Fibroblast of skin of left quadriceps (primary cell): ENCODE measurements around the gene ARL14.

Experiments used
- DNase-seq, 2 experiments: peaks; one replicate each; pipeline ENCODE4 v3.0.0-alpha.2; 2013; ENCODE audit warnings: low read depth in 2 of 2

Gene ARL14

GRCh38 chr3:160722331-160722730 is 45.4 kb downstream of the ARL14 start:
- no peak for DNase-seq

DNA sequence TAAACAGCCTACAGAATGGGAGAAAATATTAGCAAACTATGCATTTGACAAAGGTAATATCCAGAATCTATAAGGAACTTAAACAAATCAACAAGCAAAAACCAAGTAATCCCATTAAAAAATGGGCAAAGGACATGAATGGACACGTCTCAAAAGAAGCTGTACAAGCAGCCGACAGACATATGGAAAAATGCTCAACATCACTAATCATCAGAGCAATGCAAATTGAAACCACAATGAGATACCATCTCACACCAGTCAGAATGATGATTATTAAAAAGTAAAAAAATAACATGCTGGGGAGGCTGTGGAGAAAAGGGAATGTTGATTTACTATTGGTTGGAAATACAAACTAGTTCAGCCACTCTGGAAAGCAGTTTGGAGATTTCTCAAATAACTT is 48.4 kb downstream of the ARL14 start:
- no peak for DNase-seq
